Tibial nerve (tissue), 3 donors: ENCODE results near the gene SAMHD1.

Experiments used
- POLR2A ChIP-seq, 2 donors: fragments of 450-650 bp; IDR thresholded peaks; one replicate each; pipeline ENCODE4 v1.6.1; 2017; ENCODE audit warnings: antibody characterized with exemption in 2 of 2, mild to moderate bottlenecking in 2 of 2, moderate library complexity in 2 of 2
- TF ChIP-seq, protein P1 (sequence below), 5 experiments: fragments of 200-600 bp in 3 of 5; fragments of 450-650 bp in 2 of 5; sonication (generic) in 3 of 5; IDR thresholded peaks; one replicate each; pipeline ENCODE4 v1.5.1; 2016 to 2019; ENCODE audit warnings: antibody characterized with exemption in 5 of 5, mild to moderate bottlenecking in 3 of 5, moderate library complexity in 2 of 5

DNA sequence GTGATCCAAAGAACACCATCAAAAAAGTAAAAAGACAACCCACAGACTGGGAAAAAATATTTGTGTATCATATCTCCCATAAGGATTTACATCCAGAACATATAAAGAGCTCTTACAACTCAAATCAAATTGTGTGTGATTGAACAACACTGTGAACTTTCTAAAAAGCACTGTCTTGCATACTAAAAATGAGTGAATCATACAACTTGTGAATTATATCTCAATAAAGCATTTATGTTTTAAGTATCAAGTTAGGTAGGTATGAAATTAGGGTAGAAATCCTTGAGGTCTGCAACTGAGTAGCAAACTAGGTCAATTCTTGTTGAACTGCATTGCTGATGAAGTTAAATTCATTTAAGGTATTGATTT is 14.1 kb downstream of the SAMHD1 start:
- no peak for TF ChIP-seq POLR2A (IDR thresholded peaks at IDR 0.05)
- TF ChIP-seq, protein P1, sequence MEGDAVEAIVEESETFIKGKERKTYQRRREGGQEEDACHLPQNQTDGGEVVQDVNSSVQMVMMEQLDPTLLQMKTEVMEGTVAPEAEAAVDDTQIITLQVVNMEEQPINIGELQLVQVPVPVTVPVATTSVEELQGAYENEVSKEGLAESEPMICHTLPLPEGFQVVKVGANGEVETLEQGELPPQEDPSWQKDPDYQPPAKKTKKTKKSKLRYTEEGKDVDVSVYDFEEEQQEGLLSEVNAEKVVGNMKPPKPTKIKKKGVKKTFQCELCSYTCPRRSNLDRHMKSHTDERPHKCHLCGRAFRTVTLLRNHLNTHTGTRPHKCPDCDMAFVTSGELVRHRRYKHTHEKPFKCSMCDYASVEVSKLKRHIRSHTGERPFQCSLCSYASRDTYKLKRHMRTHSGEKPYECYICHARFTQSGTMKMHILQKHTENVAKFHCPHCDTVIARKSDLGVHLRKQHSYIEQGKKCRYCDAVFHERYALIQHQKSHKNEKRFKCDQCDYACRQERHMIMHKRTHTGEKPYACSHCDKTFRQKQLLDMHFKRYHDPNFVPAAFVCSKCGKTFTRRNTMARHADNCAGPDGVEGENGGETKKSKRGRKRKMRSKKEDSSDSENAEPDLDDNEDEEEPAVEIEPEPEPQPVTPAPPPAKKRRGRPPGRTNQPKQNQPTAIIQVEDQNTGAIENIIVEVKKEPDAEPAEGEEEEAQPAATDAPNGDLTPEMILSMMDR (IDR thresholded peaks at IDR 0.05) = no peak
